HCT116 (cell line): ENCODE results near the gene TCEAL9. TPM values are rescaled to one million over a fixed set of nuclear protein-coding genes. Genes with fewer than 3 reads are reported as not detected.
A peak's percentile ranks its signal among the peaks of the same experiment; 100 is the strongest.

ENCODE experiments used
- ATAC-seq: fragments of 200-7000 bp; cut with Tn5 transposase; 2 replicates; pipeline ENCODE4 v1.9.1; 2020; ENCODE audit warnings: mild to moderate bottlenecking, moderate library complexity
- BruUV-seq: library from RNA; stranded (reverse); fragments of 400-500 nt; replicated peaks from 2 replicates; lab custom pipeline; 2021; lab: Mats Ljungman, UMichigan
- CTCF ChIA-PET: fragments of 300-600 bp; sonication (Branson Sonifier 250); formaldehyde crosslinking; loops from one replicate; lab custom pipeline; 2021; ENCODE audit warnings: antibody characterized with exemption; lab: Charles Lee
- POLR2A ChIA-PET: fragments of 300-600, 350-600 bp; sonication (Branson Sonifier 250); formaldehyde crosslinking; loops from one replicate; lab custom pipeline; 2021; ENCODE audit warnings: antibody characterized with exemption; lab: Charles Lee
- RAD21 ChIA-PET, 2 experiments: fragments of 300-600 bp; sonication (Branson Sonifier 250); formaldehyde crosslinking; loops; one replicate each; lab custom pipeline; 2023; ENCODE audit warnings: low total read pairs in 2 of 2; ENCODE audit not compliant: uncharacterized antibody in 2 of 2, unreplicated experiment in 2 of 2, low non-redundant PET in 1 of 2; lab: Charles Lee
- DNase-seq: peaks from one replicate; pipeline ENCODE4 v3.0.0-alpha.2; 2010; ENCODE audit warnings: low read depth, low spot score
- H2AFZ ChIP-seq: fragments of 200-600 bp; shearing (Covaris generic), sonication (generic); 2 replicates; pipeline ENCODE4 v1.6.1; 2017; ENCODE audit warnings: low read depth, mixed run types, mixed read lengths, antibody characterized with exemption, low read length; ENCODE audit not compliant: poor library complexity, severe bottlenecking
- H3K27ac ChIP-seq: 2 replicates; pipeline ENCODE4 v1.5.1; 2012; ENCODE audit warnings: low read depth, low read length
- H3K27me3 ChIP-seq: fragments of 200-600 bp; sonication (generic); 2 replicates; pipeline ENCODE4 v1.6.1; 2016; ENCODE audit warnings: mixed run types, low read length, mixed read lengths; ENCODE audit not compliant: insufficient read depth
- H3K36me3 ChIP-seq, 2 experiments: fragments of 200-500 bp in 1 of 2; fragments of 200-600 bp in 1 of 2; sonication (Bioruptor generic) in 1 of 2; sonication (generic) in 1 of 2; 2 replicates each; pipeline versions ENCODE4 v1.5.1 to v1.6.1; 2014 to 2016; ENCODE audit warnings: low read length in 2 of 2, inconsistent platforms in 1 of 2, mixed read lengths in 1 of 2, mixed run types in 1 of 2; ENCODE audit not compliant: insufficient read depth in 2 of 2, control insufficient read depth in 1 of 2
- H3K4me1 ChIP-seq, 2 experiments: fragments of 200-600 bp in 1 of 2; sonication (generic) in 1 of 2; 2 replicates each; pipeline versions ENCODE4 v1.5.1 to v1.6.1; 2012 to 2017; ENCODE audit warnings: low read length in 2 of 2, inconsistent platforms in 1 of 2, mild to moderate bottlenecking in 1 of 2, mixed read lengths in 1 of 2, mixed run types in 1 of 2, moderate library complexity in 1 of 2; ENCODE audit not compliant: insufficient read depth in 2 of 2, control insufficient read depth in 1 of 2
- H3K4me2 ChIP-seq: fragments of 200-600 bp; sonication (generic); 2 replicates; pipeline ENCODE4 v1.6.1; 2017; ENCODE audit warnings: mixed run types, low read length, mixed read lengths
- H3K4me3 ChIP-seq, 2 experiments: fragments of 200-600 bp in 1 of 2; sonication (generic) in 1 of 2; replicated peaks in 1 of 2; 2 replicates each; pipeline ENCODE4 v1.5.1; 2011 to 2016; ENCODE audit warnings: low read length in 2 of 2, control low read depth in 1 of 2, low read depth in 1 of 2, mild to moderate bottlenecking in 1 of 2, mixed read lengths in 1 of 2, mixed run types in 1 of 2
- H3K79me2 ChIP-seq: fragments of 200-600 bp; sonication (generic); 2 replicates; pipeline ENCODE4 v1.6.1; 2017; ENCODE audit warnings: mild to moderate bottlenecking, mixed run types, low read length, moderate library complexity, mixed read lengths; ENCODE audit not compliant: insufficient read depth
- H3K9ac ChIP-seq: fragments of 200-600 bp; sonication (generic); 2 replicates; pipeline ENCODE4 v1.6.1; 2016; ENCODE audit warnings: low read length, mixed read lengths
- H3K9me2 ChIP-seq: fragments of 200-600 bp; sonication (generic), shearing (Covaris generic); 2 replicates; pipeline ENCODE4 v1.6.1; 2017; ENCODE audit warnings: mixed run types, mild to moderate bottlenecking, moderate library complexity; ENCODE audit not compliant: insufficient read depth
- H3K9me3 ChIP-seq, 2 experiments: fragments of 200-500 bp in 1 of 2; fragments of 200-600 bp in 1 of 2; sonication (Bioruptor generic) in 1 of 2; sonication (generic) in 1 of 2; 2 replicates each; pipeline ENCODE4 v1.6.1; 2014 to 2017; ENCODE audit warnings: low read length in 2 of 2, mixed read lengths in 2 of 2, inconsistent platforms in 1 of 2, low read depth in 1 of 2, mild to moderate bottlenecking in 1 of 2, mixed run types in 1 of 2, moderate library complexity in 1 of 2; ENCODE audit not compliant: control insufficient read depth in 1 of 2, insufficient read depth in 1 of 2
- H4K20me1 ChIP-seq: fragments of 200-600 bp; sonication (generic), shearing (Covaris generic); 2 replicates; pipeline ENCODE4 v1.6.1; 2017; ENCODE audit warnings: mixed run types, mild to moderate bottlenecking, moderate library complexity; ENCODE audit not compliant: insufficient read depth
- ATF3 ChIP-seq: IDR thresholded peaks from 2 replicates; pipeline ENCODE4 v1.6.1; 2012
- CTCF ChIP-seq, 3 experiments: fragments of 200-600 bp in 1 of 3; sonication (generic) in 1 of 3; IDR thresholded peaks in 2 of 3; conservative IDR thresholded peaks in 1 of 3; 2 replicates each; pipeline ENCODE4 v1.5.1; 2012 to 2017; ENCODE audit warnings: low read depth in 2 of 3, low read length in 2 of 3, antibody characterized with exemption in 1 of 3, borderline replicate concordance in 1 of 3, control low read depth in 1 of 3, mild to moderate bottlenecking in 1 of 3, mixed read lengths in 1 of 3, mixed run types in 1 of 3, moderate library complexity in 1 of 3; ENCODE audit not compliant: insufficient read depth in 1 of 3
- EGR1 ChIP-seq: IDR thresholded peaks from 2 replicates; pipeline ENCODE4 v1.6.1; 2012; ENCODE audit warnings: low read depth
- EZH2phosphoT487 ChIP-seq: fragments of 200-600 bp; IDR thresholded peaks from 2 replicates; pipeline ENCODE4 v1.6.1; 2018; ENCODE audit warnings: antibody characterized with exemption, borderline replicate concordance
- JUND ChIP-seq: IDR thresholded peaks from 2 replicates; pipeline ENCODE4 v1.6.1; 2012
- MAX ChIP-seq: IDR thresholded peaks from 2 replicates; pipeline ENCODE4 v1.6.1; 2012
- POLR2AphosphoS5 ChIP-seq: IDR thresholded peaks from 2 replicates; pipeline ENCODE4 v1.6.1; 2011; ENCODE audit warnings: mild to moderate bottlenecking, low read depth, low read length, moderate library complexity
- REST ChIP-seq: IDR thresholded peaks from 2 replicates; pipeline ENCODE4 v1.6.1; 2012; ENCODE audit warnings: low read depth
- SP1 ChIP-seq: IDR thresholded peaks from 2 replicates; pipeline ENCODE4 v1.6.1; 2012; ENCODE audit warnings: low read depth
- YY1 ChIP-seq: IDR thresholded peaks from 2 replicates; pipeline ENCODE4 v1.6.1; 2011; ENCODE audit warnings: low read length, low read depth, moderate library complexity, mild to moderate bottlenecking; ENCODE audit not compliant: insufficient replicate concordance; ENCODE audit errors: extremely low read depth
- intact Hi-C: fragments of 100-400 bp; cut with micrococcal nuclease; formaldehyde crosslinking; loops from 2 replicates; pipeline ENCODE4 v1.10.0; 2022
- total RNA-seq: library from RNA; stranded (reverse); gene quantifications from one replicate; pipeline ENCODE4 v1.2.1, GENCODE V29; 2021; ENCODE audit not compliant: unreplicated experiment

The TCEAL9 gene
- total RNA-seq, 1 experiment from 2014 or later: 28.8 TPM

- TF ChIP-seq CTCF (IDR thresholded peaks at IDR 0.05 in 2 of 3, conservative IDR thresholded peaks at IDR 0.05 in 1 of 3; ENCODE audit: borderline replicate concordance in 1 of 3, insufficient read depth in 1 of 3, low read depth in 2 of 3, low read length in 2 of 3): no peak
- no peak for TF ChIP-seq POLR2AphosphoS5
- no peak for TF ChIP-seq JUND
- H3K4me1 ChIP-seq: peaks cover 3 to 13% of the 10 kb centered on the region in 2 experiments; a peak in 2 of 4 replicates
- no TSS peak for BruUV-seq
- intact Hi-C loops: no loop called here
- no peaks in the 10 kb centered on the region for H3K9me2 ChIP-seq
- no peaks in the 10 kb centered on the region for H4K20me1 ChIP-seq
- POLR2A ChIA-PET: no interaction called here
- DNase-seq (no peak), ATAC-seq (no peak)
- H3K4me3 ChIP-seq: no peak overlapping the region
- RAD21 ChIA-PET: no interaction called here
- no peaks in the 10 kb centered on the region for H3K36me3 ChIP-seq
- no peaks in the 10 kb centered on the region for H3K27me3 ChIP-seq
- no peak overlapping the region for H3K9ac ChIP-seq
- no peaks in the 10 kb centered on the region for H3K79me2 ChIP-seq
- no peaks in the 10 kb centered on the region for H3K9me3 ChIP-seq
- no peak overlapping the region for H2AFZ ChIP-seq
- CTCF ChIA-PET: no interaction called here
- no peak overlapping the region for H3K27ac ChIP-seq
- no peak overlapping the region for H3K4me2 ChIP-seq
These were observed 37.2 kb downstream of the TCEAL9 start for GRCh38 chrX:103393487-103393886.

GRCh38 chrX:103396186-103396585 is 39.9 kb downstream of the TCEAL9 start:
- H3K9me2 ChIP-seq: no peaks in the 10 kb centered on the region
- RAD21 ChIA-PET: no interaction called here
- TF ChIP-seq YY1: no peak
- TF ChIP-seq EGR1: no peak
- no peak for TF ChIP-seq POLR2AphosphoS5
- no peak for TF ChIP-seq REST
- no peak for TF ChIP-seq EZH2phosphoT487
- TF ChIP-seq SP1: no peak
- TF ChIP-seq CTCF (IDR thresholded peaks at IDR 0.05 in 2 of 3, conservative IDR thresholded peaks at IDR 0.05 in 1 of 3; ENCODE audit: borderline replicate concordance in 1 of 3, insufficient read depth in 1 of 3, low read depth in 2 of 3, low read length in 2 of 3): no peak
- no peak for TF ChIP-seq ATF3
- no peak for TF ChIP-seq MAX
- no peak overlapping the region for H2AFZ ChIP-seq
- peak overlapping the region; percentile 12; the same call in 1 of the 2 replicates for H3K4me2 ChIP-seq
- CTCF ChIA-PET: no interaction called here
- H3K79me2 ChIP-seq: no peaks in the 10 kb centered on the region
- intact Hi-C loops: no loop called here
- H3K27ac ChIP-seq: no peak overlapping the region
- peaks cover 3 to 20% of the 10 kb centered on the region in 2 experiments; a peak in 2 of 4 replicates for H3K4me1 ChIP-seq
- no peaks in the 10 kb centered on the region for H3K27me3 ChIP-seq
- no TSS peak for BruUV-seq
- no peak overlapping the region for H3K9ac ChIP-seq
- DNase-seq: no peak
- no peaks in the 10 kb centered on the region for H3K9me3 ChIP-seq
- no peak overlapping the region for H3K4me3 ChIP-seq
- POLR2A ChIA-PET: no interaction called here
- no peak for ATAC-seq
- H3K36me3 ChIP-seq: no peaks in the 10 kb centered on the region
- H4K20me1 ChIP-seq: no peaks in the 10 kb centered on the region
